ENCODE results near the gene MANBA.
"Not testable (repeated sequence)": the region's sequence is repeated elsewhere in the genome, so short reads cannot be mapped to it uniquely, and the experiment has no call there.

GRCh38 chr4:102738802-102739201, 22.0 kb downstream of the MANBA start:
- TF ChIP-seq, protein P1, sequence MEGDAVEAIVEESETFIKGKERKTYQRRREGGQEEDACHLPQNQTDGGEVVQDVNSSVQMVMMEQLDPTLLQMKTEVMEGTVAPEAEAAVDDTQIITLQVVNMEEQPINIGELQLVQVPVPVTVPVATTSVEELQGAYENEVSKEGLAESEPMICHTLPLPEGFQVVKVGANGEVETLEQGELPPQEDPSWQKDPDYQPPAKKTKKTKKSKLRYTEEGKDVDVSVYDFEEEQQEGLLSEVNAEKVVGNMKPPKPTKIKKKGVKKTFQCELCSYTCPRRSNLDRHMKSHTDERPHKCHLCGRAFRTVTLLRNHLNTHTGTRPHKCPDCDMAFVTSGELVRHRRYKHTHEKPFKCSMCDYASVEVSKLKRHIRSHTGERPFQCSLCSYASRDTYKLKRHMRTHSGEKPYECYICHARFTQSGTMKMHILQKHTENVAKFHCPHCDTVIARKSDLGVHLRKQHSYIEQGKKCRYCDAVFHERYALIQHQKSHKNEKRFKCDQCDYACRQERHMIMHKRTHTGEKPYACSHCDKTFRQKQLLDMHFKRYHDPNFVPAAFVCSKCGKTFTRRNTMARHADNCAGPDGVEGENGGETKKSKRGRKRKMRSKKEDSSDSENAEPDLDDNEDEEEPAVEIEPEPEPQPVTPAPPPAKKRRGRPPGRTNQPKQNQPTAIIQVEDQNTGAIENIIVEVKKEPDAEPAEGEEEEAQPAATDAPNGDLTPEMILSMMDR (IDR thresholded peaks at IDR 0.05) = not testable (repeated sequence)
- not testable (repeated sequence) for TF ChIP-seq POLR2A (IDR thresholded peaks at IDR 0.05; ENCODE audit: low read length); SMC3 (IDR thresholded peaks at IDR 0.05); HOXA7 (CRISPR knock-in tag; IDR thresholded peaks at IDR 0.05); MYC (IDR thresholded peaks at IDR 0.05; ENCODE audit: borderline replicate concordance, low read length); CHD2 (IDR thresholded peaks at IDR 0.05; ENCODE audit: low read length, partially characterized antibody); EHMT2 (IDR thresholded peaks at IDR 0.05; ENCODE audit: low read depth); USF2 (IDR thresholded peaks at IDR 0.05); EP300 (IDR thresholded peaks at IDR 0.05); POLR2AphosphoS2 (conservative IDR thresholded peaks at IDR 0.05; ENCODE audit: low read length); REST (IDR thresholded peaks at IDR 0.05); TP53 (CRISPR knock-in tag; IDR thresholded peaks at IDR 0.05); CBX2 (IDR thresholded peaks at IDR 0.05; ENCODE audit: borderline replicate concordance, low read depth)

Measured in A549 (cell line).